Activated CD4-positive, alpha-beta T cell treated with anti-CD3 and anti-CD28 coated beads, Interleukin-2, Interleukin-6, amounts not matched to agents 100 ng/mL and 50 ng/mL, durations not matched to agents 16 hours and 8 hours (primary cell): ENCODE results near the gene DOHH.
A peak's percentile ranks its signal among the peaks of the same experiment; 100 is the strongest.

Experiments
- DNase-seq: peaks from one replicate; pipeline ENCODE4 v3.0.0-alpha.2; 2020

The DOHH gene

DNA sequence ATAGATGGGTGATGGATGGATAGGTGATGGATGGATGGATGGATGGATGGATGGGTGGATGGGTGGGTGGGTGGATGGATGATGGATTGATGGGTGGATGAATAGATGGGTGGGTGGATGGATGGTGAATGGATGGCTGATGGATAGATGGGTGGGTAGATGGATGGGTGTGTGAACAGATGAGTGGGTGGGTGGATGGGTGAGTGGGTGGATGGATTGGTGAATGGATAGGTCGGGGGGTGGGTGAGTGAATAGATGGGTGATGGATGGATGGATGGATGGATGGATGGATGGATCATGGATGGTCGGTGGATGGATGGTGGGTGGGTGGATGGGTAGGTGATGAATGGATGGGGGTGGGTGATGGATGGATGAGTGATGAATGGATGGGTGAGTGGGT, 23.6 kb downstream of the DOHH start:
- DNase-seq: no peak

DNA sequence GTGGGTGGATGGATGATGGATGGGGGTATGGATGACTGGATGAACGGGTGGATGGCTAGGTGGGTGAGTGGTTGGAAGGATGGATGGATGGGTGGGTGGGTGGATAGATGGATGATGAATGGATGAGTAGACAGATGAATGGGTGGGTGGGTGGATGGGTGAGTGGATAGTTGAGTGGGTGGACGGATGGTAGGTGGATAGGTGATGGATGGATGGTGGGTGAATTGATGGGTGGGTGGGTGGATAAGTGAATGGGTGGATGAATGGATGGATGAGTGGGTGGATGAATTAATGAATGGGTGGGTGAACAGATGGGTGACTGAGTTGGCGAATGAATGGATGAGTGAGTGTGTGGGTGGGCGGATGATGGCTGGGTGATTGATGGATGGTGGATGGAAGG, 25.0 kb downstream of the DOHH start:
- DNase-seq: no peak

DNA sequence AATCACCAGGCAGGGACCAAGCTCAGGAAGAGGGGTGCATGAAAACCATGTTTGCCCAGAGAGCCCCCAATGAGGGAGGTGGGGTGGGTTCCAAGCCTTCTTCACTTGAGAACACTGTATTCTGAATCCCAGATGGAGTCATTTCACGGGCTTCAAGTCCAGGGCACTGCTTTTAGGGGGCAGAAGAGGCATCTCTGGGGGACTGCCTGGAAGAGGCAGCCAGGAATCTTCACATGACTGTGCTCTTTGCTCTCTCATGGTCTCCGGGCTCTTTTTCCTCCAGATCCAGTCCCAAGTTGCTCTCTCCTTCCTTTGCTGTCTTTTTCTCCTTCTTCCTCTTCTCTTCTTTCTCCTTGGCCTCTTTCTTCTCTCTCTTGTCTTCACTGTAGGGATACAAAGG, 25.9 kb downstream of the DOHH start:
- no peak for DNase-seq

DNA sequence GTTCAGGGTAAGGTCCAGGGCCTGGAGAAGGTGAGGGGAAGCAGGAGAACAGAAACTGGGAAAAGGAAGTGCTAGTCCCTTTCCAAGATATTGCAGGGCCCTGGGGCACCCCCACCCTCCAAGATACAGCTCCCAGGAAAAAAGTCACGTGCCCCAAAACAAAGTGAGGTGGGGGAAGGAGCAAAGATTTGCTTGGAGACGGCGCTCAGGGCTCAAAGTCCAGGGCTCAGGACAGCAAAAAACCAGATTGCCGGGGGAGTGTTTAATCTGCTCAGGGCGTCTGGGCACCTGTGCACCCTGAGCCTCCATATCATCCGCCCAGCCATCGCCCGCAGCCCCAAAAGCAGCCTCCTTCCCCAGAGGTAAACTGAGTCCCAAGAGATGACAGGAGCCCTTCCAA, 26.5 kb downstream of the DOHH start:
- DNase-seq: no peak

DNA sequence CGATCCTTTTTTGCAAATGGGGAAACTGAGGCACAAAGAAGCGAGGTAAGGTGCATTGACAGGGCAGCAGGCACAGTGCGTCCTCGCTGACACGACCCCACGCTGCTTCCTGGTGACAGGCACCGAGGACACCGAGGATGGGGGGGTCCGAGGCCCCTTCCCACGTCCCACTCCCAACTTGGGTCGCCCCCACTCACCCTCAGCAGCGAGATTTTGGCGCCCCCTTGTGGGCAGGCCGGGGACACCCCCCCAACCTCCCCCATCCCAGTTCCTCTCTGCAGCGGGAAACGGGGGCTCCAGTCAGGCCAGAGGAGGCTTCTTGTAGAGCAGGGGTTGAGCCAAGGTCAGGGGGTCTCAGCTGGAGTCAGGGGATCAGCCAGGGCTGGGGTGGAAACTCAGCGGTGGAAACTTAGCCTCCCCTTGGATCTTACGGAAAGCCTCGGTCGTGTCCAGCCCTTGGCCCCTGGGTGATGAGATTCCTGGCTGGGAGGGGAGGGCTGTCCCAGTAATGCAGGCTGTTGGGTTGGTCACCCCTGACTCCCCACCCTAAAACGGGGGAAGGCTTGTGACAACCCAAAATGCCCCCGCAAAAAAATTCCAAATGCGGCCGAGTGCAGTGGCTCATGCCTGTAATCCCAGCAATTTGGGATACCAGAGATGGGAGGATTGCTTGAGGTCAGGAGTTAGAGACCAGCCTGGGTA, 28.4 kb downstream of the DOHH start:
- peak; percentile 36 for DNase-seq

DNA sequence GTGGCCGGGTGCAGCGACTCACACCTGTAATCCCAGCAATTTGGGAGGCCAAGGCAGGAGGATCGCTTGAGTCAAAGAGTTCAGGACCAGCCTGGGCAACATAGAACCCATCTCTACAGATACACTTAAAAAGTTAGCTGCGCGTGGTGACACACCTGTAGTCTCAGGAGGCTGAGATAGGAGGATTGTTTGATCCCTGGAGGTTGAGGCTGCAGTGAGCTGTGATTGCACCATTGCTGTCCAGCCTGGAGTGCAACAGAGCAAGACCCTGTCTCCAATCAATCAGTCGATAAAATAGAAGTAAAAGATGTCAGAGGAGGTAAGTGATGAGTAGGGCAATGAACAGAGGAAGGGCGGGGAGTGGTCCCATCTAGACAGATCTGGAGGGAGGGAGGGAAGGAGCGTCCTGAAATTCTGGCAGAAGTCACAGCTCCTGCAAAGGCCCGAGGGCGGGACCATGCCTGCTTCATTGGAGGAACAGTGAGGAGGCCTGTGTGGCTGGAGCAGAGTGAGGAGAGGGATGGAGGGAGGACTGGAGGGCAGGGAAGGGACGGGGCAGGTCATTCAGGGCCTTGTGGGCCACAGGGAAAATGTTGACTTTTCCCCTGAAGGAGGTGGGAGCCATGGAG, 29.9 kb downstream of the DOHH start:
- no peak for DNase-seq

DNA sequence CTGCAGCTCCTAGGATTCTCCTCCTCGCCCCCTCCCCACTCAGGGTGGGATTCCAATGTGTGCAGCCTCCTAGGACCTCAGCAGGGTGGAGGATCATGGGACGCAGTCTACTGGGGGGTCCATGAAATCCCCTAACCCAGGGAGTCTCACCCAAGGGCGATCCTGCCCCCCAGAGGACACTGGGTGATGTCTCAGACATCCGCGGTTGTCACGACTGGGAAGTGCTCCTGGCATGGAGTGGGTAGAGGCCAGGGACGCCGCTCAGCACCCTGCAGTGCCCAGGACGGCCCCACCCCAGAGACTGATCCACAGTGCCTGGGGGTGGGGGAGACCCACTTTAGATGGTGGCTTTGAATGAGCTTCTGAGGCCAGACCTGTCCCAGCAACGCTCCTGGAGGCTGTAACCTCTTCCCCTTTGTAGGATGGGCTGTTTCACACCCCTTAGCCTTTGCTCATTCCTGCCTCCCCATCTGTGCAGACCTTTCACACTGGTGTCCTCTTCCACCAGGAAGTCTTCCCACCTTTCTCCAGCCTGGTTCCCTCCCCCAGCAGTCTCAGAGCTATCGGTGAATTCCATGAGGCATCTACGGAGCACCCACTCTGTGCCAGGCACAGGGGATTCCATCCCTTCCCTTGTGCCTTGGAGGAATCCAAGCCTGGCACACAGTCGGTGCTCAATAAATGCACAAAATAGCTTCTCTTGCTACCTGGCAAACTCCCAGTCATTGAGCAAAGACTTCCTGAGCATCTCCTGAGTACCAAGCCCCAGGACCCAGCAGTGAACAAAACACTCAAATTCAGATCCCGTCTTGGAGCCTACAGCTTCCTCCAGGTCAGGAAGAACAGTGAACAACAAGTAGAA, 30.6 kb downstream of the DOHH start:
- no peak for DNase-seq

DNA sequence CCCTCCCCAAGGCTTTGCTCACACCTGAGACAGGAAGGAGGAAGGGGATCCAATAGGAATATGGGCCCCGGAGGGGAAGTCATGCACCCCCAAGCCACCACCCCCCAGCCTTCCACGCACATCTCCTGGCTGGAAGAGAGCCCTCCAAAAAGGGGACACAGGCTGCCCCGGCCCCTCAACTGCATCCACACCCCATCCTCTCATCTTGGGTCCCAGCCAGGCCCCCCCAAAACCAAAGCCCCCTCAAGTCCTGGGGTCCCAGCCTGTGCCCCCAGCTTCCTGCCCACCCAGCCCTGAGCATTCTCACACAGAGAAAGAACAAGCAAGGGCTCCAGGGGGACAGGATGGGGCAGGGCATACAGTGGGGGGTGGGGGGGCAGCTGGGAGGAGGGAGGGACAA, 32.3 kb downstream of the DOHH start:
- DNase-seq: no peak

DNA sequence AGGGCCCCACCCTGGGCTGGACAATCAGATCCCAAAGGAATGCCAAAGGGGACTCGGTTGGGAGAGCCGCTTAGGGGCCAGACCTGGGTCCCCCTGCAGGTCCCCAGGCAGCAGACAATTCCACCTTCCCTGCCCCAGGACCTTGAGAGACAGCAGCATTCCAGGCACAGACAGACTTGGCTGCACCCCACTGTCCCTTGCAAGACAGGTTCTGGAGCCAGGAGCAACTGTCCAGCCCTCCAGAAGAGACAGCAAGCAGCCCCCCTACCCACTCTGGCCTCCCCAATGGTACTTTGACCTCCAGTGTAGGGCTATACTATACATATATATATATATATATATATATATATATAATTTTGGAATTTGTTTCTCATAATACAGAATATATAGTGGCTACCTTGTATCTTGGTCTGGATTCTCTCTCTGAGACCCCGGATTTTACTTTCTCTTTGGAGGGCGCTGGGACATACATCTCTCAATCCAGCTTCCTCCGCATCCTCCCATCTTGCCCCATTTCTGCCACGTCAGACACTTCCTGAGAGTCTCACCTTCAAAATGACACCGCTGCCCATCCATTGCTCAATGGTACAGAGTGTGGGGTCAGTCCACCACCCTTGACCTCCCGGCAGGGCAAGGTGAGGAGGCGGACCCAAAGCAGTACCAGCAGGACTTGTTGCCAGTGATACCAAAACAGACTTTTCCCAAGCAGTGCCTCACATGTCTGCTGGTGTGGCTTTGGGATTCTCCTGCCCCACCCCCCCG, 32.9 kb downstream of the DOHH start:
- no peak for DNase-seq

DNA sequence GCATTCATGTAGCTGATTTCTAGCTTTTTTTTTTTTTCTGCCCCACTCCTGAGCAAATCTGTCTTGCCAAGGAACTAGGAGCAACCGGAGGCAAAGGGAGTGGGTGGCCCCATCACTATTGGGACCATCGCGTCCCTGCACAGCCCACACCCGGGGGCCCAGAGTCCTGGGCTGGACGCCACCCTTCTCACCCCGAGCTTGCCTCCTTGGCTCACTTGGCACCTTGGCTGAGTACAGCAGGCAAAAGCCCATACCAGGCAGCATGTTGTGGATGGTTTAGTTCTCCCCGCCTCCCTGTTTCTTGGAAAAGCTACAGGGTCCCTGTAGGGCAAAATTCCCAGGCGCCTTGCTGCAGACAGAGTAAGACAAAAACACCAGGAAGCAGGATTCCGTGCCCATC, 33.8 kb downstream of the DOHH start:
- DNase-seq: no peak

DNA sequence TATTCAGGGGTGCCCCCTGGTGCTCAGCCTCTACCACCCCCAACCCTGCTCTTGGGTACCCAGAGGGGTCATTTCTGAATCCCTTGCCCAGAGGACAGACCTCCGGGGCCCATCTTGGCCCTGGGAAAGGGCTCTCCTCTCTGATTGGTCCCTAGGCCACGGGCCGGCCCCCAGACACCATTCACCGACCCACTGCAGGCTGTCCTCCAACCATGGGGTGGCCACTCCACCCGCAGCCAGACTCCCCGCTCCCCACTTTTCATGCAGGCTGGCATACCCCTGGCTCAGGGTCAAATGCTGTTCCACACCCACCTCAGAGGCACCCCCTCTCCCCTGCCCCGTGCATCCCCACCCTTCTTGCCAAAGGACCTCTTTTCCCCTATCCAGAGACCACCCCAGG, 34.9 kb downstream of the DOHH start:
- DNase-seq: no peak

DNA sequence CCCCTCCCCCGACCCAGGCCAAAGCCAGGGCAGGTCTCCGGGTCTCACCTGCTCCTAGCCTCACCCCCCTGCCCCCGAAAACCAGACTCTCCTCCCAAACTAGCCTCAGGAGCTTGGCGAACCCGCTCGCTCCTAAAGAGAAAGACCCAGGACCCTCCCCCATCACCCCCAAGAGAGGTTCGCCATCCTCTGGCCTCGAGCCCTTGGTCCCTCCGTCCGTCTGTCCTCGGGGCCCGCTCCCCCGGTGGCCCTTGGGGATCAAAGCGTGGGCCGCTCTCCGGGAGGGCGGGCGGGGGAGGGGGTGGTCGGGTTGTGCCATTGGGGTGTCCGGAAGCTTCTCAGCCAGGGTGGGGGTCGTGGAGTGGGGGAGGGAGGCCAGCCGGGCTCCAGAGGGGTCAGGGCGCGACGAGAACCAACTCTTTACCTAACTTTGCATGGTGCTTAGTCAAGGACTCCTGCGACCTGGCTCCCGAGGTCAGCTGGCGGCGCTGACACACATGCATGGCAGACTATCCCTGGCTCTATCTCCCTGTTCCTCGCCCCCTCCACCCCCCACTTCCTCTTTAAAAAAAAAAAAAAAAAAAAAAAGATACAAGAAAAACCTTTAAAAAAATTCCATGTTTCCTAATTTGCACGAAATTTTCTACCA, 35.8 kb downstream of the DOHH start:
- DNase-seq: no peak

DNA sequence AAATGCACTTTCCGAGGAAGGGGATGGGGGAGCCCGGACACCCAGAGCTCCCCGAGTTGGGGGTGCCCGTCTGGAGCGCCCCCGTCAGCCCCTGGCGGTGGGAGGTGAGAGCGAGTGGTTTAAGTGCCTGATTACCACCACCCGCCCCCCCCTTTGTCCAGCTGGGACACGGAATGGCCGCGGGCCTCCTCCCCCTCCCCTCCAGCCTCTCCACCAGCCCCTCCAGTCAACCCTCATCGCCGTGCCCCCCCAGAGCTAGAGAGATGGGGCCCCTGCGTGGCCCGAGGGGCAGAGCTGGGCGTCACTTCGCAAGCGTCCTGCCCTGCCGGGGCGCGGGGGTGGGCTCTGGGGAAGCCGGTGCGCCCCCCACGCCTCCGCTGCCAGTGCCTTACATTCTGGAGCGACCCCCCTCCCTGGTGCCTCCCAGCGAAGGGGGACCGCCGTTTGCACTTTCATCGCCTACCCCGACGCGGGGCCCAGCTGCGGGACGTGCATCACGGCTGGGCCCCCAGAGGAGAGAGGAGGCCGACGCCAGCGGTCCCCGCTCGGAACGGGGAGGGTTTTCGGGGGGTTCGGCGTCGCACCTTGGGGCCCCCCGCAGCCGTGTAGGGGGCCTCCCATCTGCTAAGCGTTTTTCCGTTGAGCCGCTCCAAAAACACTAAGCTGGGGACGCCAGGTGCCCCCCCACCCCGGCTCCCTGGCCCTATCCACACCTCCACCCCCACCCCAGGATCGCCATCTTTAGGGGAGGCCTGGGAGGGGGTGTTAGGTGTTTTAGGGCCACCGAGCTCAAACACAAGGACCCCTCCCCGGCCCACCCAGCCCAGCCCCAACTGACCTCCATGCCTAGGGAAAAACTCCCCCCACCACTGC, 36.5 kb downstream of the DOHH start:
- DNase-seq: no peak

DNA sequence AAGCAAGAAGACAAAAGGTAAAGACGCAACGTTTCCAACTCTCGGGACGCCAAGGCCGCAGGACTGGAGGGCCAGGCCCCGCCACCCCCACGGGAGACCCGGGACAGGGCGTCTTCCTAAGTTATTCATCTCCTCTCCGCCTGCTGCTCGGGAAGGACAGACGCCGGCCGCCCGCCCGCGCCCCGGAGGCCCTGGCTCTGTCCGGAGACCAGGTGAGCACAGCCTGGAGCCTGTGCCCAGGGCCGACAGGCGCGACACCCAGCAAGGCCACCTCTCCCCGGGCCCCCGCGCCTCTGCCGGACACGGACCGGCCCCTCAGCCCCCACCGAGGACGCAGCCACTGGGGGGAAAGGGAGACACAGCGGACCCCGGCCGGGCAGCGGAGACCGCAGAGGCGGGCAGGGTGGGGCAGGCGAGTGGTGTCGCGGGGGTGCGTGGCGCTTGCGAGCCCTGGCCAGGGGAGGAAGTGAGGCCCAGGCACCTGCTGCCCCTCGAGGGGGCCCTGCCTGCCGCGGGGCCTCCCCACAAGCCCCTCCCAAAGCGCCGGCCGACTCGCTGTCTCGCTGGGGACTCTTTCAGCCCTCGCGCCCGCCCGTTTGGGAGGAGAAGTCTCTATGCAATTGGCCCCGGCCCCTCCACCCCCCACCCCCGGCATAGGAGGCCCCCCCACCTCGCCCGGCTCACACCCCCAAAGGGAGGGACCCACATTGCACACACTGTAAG, 37.3 kb downstream of the DOHH start:
- no peak for DNase-seq

DNA sequence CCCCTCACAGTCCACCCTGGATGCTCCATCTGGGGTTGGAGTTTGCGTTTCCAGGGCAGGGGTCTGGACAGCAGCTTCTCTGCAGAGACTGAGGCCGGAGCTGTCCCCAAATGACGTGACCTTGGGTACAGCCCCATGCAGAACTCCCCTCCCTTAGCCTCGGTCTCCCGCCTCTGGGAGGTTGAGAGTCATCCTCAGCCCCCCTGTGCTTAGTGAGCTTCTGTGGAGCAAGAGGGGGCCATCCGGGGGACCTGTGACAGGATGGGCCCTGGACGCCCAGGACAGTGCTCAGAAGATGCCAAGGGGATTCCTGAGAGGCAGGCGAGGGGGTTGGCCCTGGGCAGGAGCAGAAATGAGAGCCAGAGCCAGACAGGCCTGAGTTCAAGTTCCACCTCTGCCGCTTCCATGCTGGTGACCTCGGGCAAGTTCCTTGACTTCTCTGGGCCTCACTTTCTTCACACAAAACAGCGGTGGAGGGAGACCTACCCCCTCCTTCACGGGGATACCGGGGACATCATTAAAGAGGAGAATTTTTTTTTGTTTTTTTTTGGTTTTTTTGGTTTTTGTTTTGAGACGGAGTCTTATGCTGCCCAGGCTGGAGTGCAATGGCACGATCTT, 40.4 kb downstream of the DOHH start:
- DNase-seq: no peak

DNA sequence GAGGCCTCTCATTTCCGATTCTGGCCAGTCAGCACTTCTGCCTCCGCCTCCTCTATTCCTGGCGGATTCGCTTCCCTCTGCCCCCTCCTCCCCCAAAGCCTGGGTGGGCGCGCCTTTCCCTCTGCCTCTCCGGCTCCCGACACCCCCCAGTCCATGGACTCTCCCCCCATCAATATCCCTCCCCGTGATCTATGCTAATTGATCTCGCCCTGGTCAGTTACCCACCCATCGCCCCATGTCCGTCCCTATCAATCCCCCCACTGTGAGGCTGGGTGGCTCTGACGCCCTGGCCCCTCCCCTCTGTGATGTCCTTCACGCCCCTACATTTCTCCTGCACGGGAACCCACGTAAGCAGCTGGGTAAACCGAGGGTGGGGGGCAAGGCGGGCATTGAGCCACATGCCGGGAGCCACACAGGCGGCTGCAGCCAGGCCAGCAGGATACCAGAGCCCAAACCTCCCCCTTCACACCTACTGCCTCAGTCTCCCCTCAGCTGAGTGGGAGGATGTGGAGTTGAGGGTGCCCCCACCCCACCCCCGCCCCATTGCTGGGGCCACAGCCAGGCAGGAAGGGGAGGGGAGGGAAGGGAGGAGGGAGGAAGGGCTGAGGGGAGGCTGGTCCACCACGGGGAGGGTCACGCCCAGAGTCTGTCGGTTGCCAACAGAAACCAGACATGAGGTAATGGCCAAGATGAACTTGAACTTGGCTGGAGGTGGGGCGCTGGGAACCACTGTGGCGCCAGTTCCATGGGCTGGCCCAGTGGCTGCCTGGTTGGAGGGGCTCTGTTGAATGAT, 41.2 kb downstream of the DOHH start:
- no peak for DNase-seq

DNA sequence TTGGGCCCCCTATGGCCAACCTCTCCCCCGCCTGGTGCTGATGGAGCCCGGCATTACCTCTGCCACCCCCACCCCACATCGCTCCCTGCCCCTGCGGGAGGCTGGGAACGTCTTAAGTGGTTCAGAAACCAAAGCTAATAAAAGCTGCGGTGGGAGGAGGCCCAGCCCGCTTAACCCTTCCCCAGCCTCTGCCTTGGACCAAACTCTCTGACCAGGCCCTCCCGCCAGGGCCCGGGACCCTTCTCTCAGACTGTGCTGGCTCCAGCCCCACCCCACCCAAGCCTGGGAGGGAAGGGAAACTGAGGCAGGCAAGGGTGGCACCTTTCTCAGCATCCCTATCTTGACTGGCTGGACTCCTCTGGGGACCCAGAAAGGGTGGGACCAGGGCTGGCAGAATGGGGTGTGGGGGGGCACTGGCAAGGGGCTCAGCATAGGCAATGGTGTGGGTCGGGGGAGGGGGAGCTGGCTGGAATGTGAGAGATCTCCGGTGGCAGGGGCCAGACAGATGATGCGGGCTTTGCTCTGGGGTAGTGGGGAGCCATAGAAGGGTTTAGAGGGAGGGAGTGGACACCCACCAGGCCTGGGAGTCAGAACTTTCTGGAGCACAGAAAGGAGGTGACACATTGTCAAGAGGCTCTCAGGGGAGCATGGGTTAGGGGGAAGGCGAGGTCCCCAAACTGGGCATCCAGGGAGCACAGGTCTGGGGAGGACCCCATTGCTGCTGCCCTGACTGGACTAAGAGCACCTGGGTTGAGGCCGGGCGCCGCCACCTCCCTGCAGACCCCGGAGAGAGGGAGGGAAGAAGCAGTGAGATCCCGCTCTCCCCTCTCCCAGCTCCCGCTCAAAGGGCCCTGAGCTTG, 42.0 kb downstream of the DOHH start:
- no peak for DNase-seq

DNA sequence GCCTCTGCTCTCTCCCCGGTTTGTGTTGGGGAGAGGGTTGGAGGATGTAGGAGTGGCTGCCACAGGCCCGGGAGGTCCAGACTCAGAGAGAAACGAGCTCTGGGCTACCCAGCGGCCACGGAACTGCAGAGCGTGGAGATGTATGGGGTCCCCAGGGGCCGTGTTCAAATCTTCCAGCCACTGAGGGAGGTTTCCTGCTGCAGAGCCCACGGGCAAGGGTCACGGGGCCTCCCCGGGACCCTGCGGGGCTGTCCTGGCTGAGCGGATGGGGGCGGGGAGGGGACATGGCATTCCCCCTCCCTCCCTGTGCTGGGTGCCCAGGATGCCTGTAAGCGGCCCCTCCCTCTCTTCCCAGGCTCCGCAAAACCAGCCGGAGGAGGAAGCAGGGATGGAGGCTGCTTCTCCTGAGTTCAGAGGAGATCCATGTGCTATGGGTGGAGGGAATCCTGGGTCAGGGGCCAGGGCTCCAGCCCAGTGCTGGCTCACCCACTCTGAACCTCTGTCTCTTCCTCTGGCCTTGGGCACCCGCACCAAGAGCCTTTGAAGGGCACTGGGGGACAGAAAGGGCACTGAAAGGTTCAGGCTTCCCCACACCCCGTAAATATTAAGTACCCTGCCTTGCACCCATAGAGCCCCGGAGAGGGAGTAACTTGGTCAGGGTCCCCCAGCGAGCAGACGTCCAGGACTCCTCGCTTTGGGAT, 42.8 kb downstream of the DOHH start:
- no peak for DNase-seq
